GM10266 (cell line): ENCODE data around the gene CEP41.

Source experiments
- DNase-seq: peaks from one replicate; pipeline ENCODE4 v3.0.0; 2012; ENCODE audit errors: extremely low spot score
- CTCF ChIP-seq: IDR thresholded peaks from 2 replicates; pipeline ENCODE4 v1.5.1; 2012; ENCODE audit warnings: mild to moderate bottlenecking, low read depth; ENCODE audit not compliant: control insufficient read depth, insufficient read depth; ENCODE audit errors: missing control alignments

The CEP41 gene

GRCh38 chr7:130367836-130368746, 72.7 kb downstream of the CEP41 start:
- TF ChIP-seq CTCF: no peak
- no peak for DNase-seq

GRCh38 chr7:130367088-130367755, 73.6 kb downstream of the CEP41 start:
- no peak for TF ChIP-seq CTCF

GRCh38 chr7:130366564-130366963, 74.3 kb downstream of the CEP41 start:
- no peak for TF ChIP-seq CTCF
- DNase-seq: no peak

More at GRCh38 chr7:130367088-130367755, 73.6 kb downstream of the CEP41 start:
- DNase-seq: no peak

DNA sequence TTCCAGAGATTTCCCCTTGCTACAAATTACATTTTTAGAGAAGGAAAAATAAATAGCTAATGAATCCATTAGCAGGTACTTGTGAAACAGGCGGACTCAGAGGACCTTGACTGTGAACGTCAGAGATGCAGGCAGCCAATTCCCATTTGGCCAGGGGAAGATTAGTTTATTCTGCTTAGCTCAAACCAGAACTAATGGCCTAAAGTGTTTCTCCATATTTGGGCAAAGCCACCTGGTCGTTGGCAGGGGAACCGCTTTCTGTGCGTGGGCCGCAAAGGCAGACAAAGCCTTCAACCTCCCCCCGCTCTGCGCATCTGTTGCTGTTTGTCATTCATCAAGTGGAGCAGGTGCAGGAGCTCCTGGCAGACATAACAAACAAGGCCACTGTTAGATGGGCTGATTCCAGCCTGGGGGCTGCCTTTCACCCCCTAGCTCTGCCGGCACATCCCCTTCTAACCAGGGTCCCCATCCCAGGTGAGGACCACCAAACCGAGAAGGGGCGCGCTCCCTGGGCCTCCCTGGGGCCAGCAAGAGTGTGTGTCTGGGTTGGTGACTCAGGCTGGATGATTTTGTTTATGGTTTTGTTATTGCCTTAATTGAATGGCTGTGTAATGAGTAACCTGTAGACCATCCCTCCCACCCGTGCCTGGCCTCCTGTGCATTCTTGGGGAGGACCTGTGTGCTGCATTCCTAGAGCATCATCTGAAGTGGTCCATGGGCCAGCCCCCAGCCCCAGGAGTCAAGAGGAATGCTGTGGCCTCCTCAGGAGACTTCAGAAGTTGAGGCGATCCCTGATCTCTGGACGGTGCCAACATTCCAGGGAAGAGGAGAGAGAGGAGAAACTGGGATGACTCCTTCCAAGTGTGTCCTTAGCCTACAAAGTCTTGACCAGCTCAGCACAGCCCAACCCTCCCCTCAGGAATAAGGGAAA, 75.0 kb downstream of the CEP41 start:
- no peak for DNase-seq
- TF ChIP-seq CTCF: no peak

DNA sequence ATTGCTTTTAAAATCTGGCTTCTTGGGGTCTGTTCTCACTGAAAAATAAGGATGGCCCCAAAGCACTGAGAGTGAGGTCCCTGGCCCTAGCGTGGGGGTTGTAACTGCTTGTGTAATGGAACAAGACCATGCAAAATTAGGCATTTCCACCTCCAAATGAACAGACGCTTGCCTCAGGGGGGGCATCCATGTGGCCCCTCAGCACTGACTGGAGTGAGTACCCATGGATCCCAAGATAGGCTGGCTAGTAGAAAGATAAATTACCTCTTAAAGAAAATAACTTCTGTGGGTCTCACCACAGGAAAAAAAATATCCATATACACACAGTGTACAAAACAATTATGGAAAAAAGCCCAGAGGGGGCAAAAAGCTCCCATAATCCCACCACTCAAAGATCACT, 75.7 kb downstream of the CEP41 start:
- no peak for DNase-seq
- no peak for TF ChIP-seq CTCF

DNA sequence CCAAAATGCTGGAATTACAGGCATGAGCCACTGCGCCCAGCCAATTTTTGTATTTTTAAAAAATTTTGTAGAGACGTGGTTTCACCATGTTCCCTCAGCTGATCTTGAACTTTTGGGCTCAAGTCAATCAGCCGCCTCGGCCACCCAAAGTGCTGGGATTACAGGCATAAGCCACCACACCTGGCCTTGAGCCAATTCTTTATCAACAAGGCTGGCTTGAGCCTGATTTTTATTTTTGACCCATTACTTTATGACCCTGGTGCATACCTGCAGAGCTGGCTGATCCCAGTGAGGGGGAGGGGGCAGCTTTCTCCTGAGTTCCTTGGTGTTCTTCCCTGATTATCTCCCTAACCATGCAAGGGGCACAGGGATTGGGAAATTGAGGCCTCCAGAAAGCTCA, 76.4 kb downstream of the CEP41 start:
- DNase-seq: no peak
- no peak for TF ChIP-seq CTCF
